B cell (primary cell): ENCODE data around the gene SDC1. TPM values are rescaled to one million over a fixed set of nuclear protein-coding genes. Genes with fewer than 3 reads are reported as not detected.

ENCODE experiments used
- ATAC-seq: fragments of 200-7000 bp; cut with Tn5 transposase; one replicate; pipeline ENCODE4 v1.10.0; 2021; ENCODE audit warnings: low read depth, mild to moderate bottlenecking, moderate number of reproducible peaks, moderate library complexity
- CTCF ChIA-PET: fragments of 350-600 bp; sonication (Branson Sonifier 250); formaldehyde crosslinking; loops from one replicate; lab custom pipeline; 2021; ENCODE audit warnings: antibody characterized with exemption, inconsistent platforms; lab: Charles Lee
- POLR2A ChIA-PET: fragments of 350-600 bp; sonication (Branson Sonifier 250); formaldehyde crosslinking; loops from one replicate; lab custom pipeline; 2021; ENCODE audit warnings: antibody characterized with exemption; lab: Charles Lee
- DNase-seq: peaks from one replicate; pipeline ENCODE4 v3.0.0; 2013
- H2AFZ ChIP-seq: 2 replicates; pipeline ENCODE4 v1.6.1; 2012; ENCODE audit warnings: mild to moderate bottlenecking, low read depth, low read length; ENCODE audit not compliant: insufficient read depth, poor library complexity, severe bottlenecking
- H3K27ac ChIP-seq, 2 donors: 1 replicate in 1 of 2; 2 replicates in 1 of 2; pipeline ENCODE4 v1.5.1; 2012 to 2013; ENCODE audit warnings: low read length in 2 of 2, mild to moderate bottlenecking in 2 of 2, moderate library complexity in 1 of 2
- H3K27me3 ChIP-seq, 4 experiments: fragments of 200-600 bp in 1 of 4; sonication (generic) in 1 of 4; replicated peaks in 1 of 4; 1 replicate in 2 of 4; 2 replicates in 2 of 4; pipeline versions ENCODE4 v1.6.1 to v1.7.0; 2013 to 2016; ENCODE audit warnings: low read length in 3 of 4, mild to moderate bottlenecking in 2 of 4, mixed read lengths in 1 of 4, moderate library complexity in 1 of 4; ENCODE audit not compliant: insufficient read depth in 4 of 4, control insufficient read depth in 3 of 4; ENCODE audit errors: control extremely low read depth in 1 of 4
- H3K36me3 ChIP-seq, 2 experiments: replicated peaks in 1 of 2; 1 replicate in 1 of 2; 2 replicates in 1 of 2; pipeline versions ENCODE4 v1.6.1 to v1.7.1; 2013; ENCODE audit warnings: low read length in 1 of 2; ENCODE audit not compliant: insufficient read depth in 2 of 2, control insufficient read depth in 1 of 2; ENCODE audit errors: control extremely low read depth in 1 of 2, extremely low read depth in 1 of 2
- H3K4me1 ChIP-seq, 2 donors: fragments of 200-600 bp in 1 of 2; sonication (generic) in 1 of 2; 1 replicate in 1 of 2; 2 replicates in 1 of 2; pipeline versions ENCODE4 v1.5.1 to v1.6.1; 2013 to 2017; ENCODE audit warnings: low read length in 2 of 2; ENCODE audit not compliant: control insufficient read depth in 2 of 2, insufficient read depth in 2 of 2
- H3K4me2 ChIP-seq: replicated peaks from 2 replicates; pipeline ENCODE3; 2012; ENCODE audit warnings: mild to moderate bottlenecking, low read depth, low read length; ENCODE audit not compliant: poor library complexity, severe bottlenecking
- H3K4me3 ChIP-seq, 5 experiments: fragments of 200-600 bp in 1 of 5; sonication (generic) in 1 of 5; 1 replicate in 3 of 5; 2 replicates in 2 of 5; pipeline versions ENCODE4 v1.5.1 to v1.7.0; 2011 to 2016; ENCODE audit warnings: low read length in 4 of 5, mild to moderate bottlenecking in 4 of 5, low read depth in 2 of 5, control low read depth in 1 of 5, moderate library complexity in 1 of 5; ENCODE audit not compliant: insufficient read depth in 1 of 5; ENCODE audit errors: control extremely low read depth in 1 of 5, extremely low read depth in 1 of 5
- H3K79me2 ChIP-seq: fragments of 200-600 bp; sonication (generic); one replicate; pipeline ENCODE4 v1.6.0; 2016; ENCODE audit warnings: low read length; ENCODE audit not compliant: control insufficient read depth, insufficient read depth
- H3K9ac ChIP-seq: fragments of 200-600 bp; sonication (generic); 2 replicates; pipeline ENCODE4 v1.6.1; 2017; ENCODE audit warnings: mild to moderate bottlenecking, low read length, moderate library complexity
- H3K9me3 ChIP-seq, 3 donors: one replicate each; pipeline versions ENCODE4 v1.6.1 to v1.7.1; 2013; ENCODE audit warnings: low read length in 2 of 3; ENCODE audit not compliant: control insufficient read depth in 2 of 3, insufficient read depth in 1 of 3; ENCODE audit errors: control extremely low read depth in 1 of 3
- H4K20me1 ChIP-seq: 2 replicates; pipeline ENCODE4 v1.6.0; 2012; ENCODE audit warnings: mild to moderate bottlenecking, low read length; ENCODE audit not compliant: insufficient read depth, control insufficient read depth, poor library complexity, severe bottlenecking
- H3K27ac Mint-ChIP-seq: one replicate; pipeline ENCODE4 v1.8.0; 2021; ENCODE audit warnings: mixed read lengths
- H3K27me3 Mint-ChIP-seq: one replicate; pipeline ENCODE4 v1.8.0; 2021; ENCODE audit warnings: mixed read lengths
- H3K4me1 Mint-ChIP-seq: one replicate; pipeline ENCODE4 v1.8.0; 2021; ENCODE audit warnings: mixed read lengths
- H3K4me3 Mint-ChIP-seq: one replicate; pipeline ENCODE4 v1.8.0; 2021; ENCODE audit warnings: mixed read lengths
- H3K9me3 Mint-ChIP-seq: one replicate; pipeline ENCODE4 v1.8.0; 2022; ENCODE audit warnings: mixed read lengths; ENCODE audit not compliant: insufficient read depth
- EZH2 ChIP-seq: IDR thresholded peaks from 2 replicates; pipeline ENCODE4 v1.6.1; 2012; ENCODE audit warnings: borderline replicate concordance, low read depth, mild to moderate bottlenecking, moderate library complexity, low read length; ENCODE audit not compliant: insufficient read depth, poor library complexity, severe bottlenecking
- WGBS: methylation state at CpG from one replicate; pipeline ENCODE4 v1.1.5; 2013; ENCODE audit warnings: missing lambda C conversion rate; ENCODE audit not compliant: insufficient coverage; 5-methylcytosine and 5-hydroxymethylcytosine counted together
- intact Hi-C: fragments of 100-400 bp; cut with micrococcal nuclease; formaldehyde crosslinking; loops from one replicate; pipeline ENCODE4 v1.10.0; 2022
- polyA minus RNA-seq: library from RNA; depleted of rRNA, polyadenylated mRNA; stranded (reverse); fragments of >200 nt; gene quantifications from 2 replicates; pipeline ENCODE4 v1.2.3, GENCODE V29; 2012
- polyA plus RNA-seq: library from polyadenylated mRNA; depleted of rRNA; stranded (reverse); fragments of >200 nt; gene quantifications from 2 replicates; pipeline ENCODE4 v1.2.3, GENCODE V29; 2012
- total RNA-seq, 2 donors: library from RNA; stranded (reverse); fragments of 120-200 nt in 1 of 2; gene quantifications; 1 replicate in 1 of 2; 2 replicates in 1 of 2; pipeline versions ENCODE4 v1.2.3 to v1.2.4, GENCODE V29; 2013 to 2022
- TF ChIP-seq, protein P1 (sequence below): fragments of 200-600 bp; IDR thresholded peaks from one replicate; pipeline ENCODE4 v1.8.0; 2022; ENCODE audit warnings: antibody characterized with exemption, mild to moderate bottlenecking

The SDC1 gene, protein sequence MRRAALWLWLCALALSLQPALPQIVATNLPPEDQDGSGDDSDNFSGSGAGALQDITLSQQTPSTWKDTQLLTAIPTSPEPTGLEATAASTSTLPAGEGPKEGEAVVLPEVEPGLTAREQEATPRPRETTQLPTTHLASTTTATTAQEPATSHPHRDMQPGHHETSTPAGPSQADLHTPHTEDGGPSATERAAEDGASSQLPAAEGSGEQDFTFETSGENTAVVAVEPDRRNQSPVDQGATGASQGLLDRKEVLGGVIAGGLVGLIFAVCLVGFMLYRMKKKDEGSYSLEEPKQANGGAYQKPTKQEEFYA
- total RNA-seq (not detected in 2 replicates), polyA plus RNA-seq (0.22 and 0.23 TPM in 2 replicates), polyA minus RNA-seq (2.5 and 4.5 TPM in 2 replicates)
- 0.96 TPM for total RNA-seq (2013)

DNA sequence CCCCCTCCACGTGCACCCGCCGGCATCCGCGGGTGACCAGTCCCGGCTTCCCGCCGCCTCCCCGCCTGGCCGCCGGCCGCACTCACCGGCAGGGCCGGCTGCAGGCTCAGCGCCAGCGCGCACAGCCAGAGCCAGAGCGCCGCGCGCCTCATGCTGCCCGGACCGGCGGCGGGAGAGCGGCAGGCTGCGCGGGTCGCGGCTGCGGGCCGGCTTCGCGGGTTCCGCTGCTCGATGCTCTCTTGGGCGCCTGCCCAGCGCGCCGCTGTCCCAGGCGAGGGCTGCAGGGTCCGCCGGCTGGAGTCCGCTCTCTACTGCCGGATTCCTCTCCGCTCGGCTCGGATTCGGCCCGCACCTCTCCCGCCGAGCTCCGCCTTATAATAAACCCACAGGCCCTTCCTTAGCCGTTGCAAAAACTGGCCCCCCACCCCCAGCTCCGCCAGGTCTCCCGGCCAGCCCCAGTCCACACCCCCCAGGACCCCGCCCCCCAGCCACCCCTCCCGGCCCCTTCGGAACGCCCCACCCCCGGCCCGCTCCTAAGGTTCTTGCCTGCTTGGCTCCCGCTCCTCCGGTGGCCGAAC lies at the start of gene SDC1:
SDC1 (minus strand) TSS at position 415 of the 578 bp plus-strand sequence; CDS start at position 152, 263 bp downstream.
- DNase-seq (peak; percentile 32), ATAC-seq (no peak)
- Histone ChIP-seq H3K27ac (no peak within 1 kb of the TSS), H3K4me1 (peaks cover 16 to 18% of the 10 kb centered on the region in 2 donors), H3K79me2 (no peaks in the 10 kb centered on the region), H4K20me1 (no peaks in the 10 kb centered on the region), H3K9ac (peak within 1 kb of the TSS; percentile 57), H3K9me3 (peaks cover 0 to 3% (median 0%) of the 10 kb centered on the region in 3 donors), H3K36me3 (no peaks in the 10 kb centered on the region), H3K4me3 (peak within 1 kb of the TSS in 4 of 5 experiments; percentile 22 to 51 (median 46)), H3K4me2 (peak within 1 kb of the TSS; percentile 87), H3K27me3 (peaks cover 0 to 44% (median 16%) of the 10 kb centered on the region in 4 experiments), H2AFZ (peak within 1 kb of the TSS; percentile 49)
- ChIA-PET POLR2A (no interaction called here), CTCF (interaction anchor here (0.9 kb wide), 1 partner anchor 11 kb away, joined by 3 read pairs; no protein-coding TSS in a partner anchor)
- TF ChIP-seq, protein P1, sequence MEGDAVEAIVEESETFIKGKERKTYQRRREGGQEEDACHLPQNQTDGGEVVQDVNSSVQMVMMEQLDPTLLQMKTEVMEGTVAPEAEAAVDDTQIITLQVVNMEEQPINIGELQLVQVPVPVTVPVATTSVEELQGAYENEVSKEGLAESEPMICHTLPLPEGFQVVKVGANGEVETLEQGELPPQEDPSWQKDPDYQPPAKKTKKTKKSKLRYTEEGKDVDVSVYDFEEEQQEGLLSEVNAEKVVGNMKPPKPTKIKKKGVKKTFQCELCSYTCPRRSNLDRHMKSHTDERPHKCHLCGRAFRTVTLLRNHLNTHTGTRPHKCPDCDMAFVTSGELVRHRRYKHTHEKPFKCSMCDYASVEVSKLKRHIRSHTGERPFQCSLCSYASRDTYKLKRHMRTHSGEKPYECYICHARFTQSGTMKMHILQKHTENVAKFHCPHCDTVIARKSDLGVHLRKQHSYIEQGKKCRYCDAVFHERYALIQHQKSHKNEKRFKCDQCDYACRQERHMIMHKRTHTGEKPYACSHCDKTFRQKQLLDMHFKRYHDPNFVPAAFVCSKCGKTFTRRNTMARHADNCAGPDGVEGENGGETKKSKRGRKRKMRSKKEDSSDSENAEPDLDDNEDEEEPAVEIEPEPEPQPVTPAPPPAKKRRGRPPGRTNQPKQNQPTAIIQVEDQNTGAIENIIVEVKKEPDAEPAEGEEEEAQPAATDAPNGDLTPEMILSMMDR = no peak
- TF ChIP-seq EZH2 = no peak
- peaks cover 40% of the 10 kb centered on the region for H3K27me3 Mint-ChIP-seq
- H3K4me3 Mint-ChIP-seq = peak within 1 kb of the TSS; percentile 74
- under 1% methylated on average over 47 of the region's 65 CpGs for WGBS
- no peak within 1 kb of the TSS for H3K27ac Mint-ChIP-seq
- intact Hi-C loops = no loop called here
- no peaks in the 10 kb centered on the region for H3K9me3 Mint-ChIP-seq
- peaks cover 12% of the 10 kb centered on the region for H3K4me1 Mint-ChIP-seq

DNA sequence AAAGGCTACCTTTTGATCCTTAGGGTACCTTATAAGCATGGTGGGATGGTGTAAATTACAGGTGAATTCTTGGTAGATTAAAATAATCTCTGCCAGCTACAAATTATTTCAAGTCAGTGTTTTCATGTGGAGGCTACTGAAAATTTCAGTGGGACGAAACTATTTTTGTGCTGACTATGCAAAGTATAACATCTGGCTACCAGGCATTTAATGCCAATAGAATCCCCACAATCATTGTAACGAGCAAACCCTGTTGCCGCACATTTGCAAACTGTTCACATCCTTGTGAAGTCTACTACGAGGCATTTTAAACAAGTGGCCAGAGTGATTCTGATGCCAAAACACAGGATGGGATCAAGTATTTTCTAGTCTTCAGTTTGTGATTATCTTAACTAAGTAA lies 48.1 kb upstream of the SDC1 start:
- no peak overlapping the region for H3K9ac ChIP-seq
- TF ChIP-seq, protein P1 = no peak
- TF ChIP-seq EZH2 = no peak
- H3K9me3 ChIP-seq = no peaks in the 10 kb centered on the region
- no peak overlapping the region for H2AFZ ChIP-seq
- no peaks in the 10 kb centered on the region for H3K27me3 ChIP-seq
- no peak overlapping the region for H3K4me3 Mint-ChIP-seq
- H3K27ac ChIP-seq = no peak overlapping the region
- 92% methylated on average over 2 of the region's 4 CpGs for WGBS
- CTCF ChIA-PET = no interaction called here
- no peaks in the 10 kb centered on the region for H3K27me3 Mint-ChIP-seq
- no peak overlapping the region for H3K4me2 ChIP-seq
- H3K79me2 ChIP-seq = no peaks in the 10 kb centered on the region
- intact Hi-C loops = no loop called here
- no peaks in the 10 kb centered on the region for H4K20me1 ChIP-seq
- no peak overlapping the region for H3K4me3 ChIP-seq
- ATAC-seq (no peak), DNase-seq (no peak)
- H3K4me1 Mint-ChIP-seq = peaks cover 1% of the 10 kb centered on the region
- no peaks in the 10 kb centered on the region for H3K9me3 Mint-ChIP-seq
- POLR2A ChIA-PET = no interaction called here
- no peaks in the 10 kb centered on the region for H3K4me1 ChIP-seq
- H3K36me3 ChIP-seq = peaks cover 9 to 21% of the 10 kb centered on the region in 2 experiments
- no peak overlapping the region for H3K27ac Mint-ChIP-seq
